Measurements from ENCODE around the gene TRNP1. TPM values are rescaled to one million over a fixed set of nuclear protein-coding genes. Genes with fewer than 3 reads are reported as not detected.
"Not testable (repeated sequence)": the region's sequence is repeated elsewhere in the genome, so short reads cannot be mapped to it uniquely, and the experiment has no call there.

The TRNP1 gene, protein sequence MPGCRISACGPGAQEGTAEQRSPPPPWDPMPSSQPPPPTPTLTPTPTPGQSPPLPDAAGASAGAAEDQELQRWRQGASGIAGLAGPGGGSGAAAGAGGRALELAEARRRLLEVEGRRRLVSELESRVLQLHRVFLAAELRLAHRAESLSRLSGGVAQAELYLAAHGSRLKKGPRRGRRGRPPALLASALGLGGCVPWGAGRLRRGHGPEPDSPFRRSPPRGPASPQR
- total RNA-seq, result 22.7 TPM

DNA sequence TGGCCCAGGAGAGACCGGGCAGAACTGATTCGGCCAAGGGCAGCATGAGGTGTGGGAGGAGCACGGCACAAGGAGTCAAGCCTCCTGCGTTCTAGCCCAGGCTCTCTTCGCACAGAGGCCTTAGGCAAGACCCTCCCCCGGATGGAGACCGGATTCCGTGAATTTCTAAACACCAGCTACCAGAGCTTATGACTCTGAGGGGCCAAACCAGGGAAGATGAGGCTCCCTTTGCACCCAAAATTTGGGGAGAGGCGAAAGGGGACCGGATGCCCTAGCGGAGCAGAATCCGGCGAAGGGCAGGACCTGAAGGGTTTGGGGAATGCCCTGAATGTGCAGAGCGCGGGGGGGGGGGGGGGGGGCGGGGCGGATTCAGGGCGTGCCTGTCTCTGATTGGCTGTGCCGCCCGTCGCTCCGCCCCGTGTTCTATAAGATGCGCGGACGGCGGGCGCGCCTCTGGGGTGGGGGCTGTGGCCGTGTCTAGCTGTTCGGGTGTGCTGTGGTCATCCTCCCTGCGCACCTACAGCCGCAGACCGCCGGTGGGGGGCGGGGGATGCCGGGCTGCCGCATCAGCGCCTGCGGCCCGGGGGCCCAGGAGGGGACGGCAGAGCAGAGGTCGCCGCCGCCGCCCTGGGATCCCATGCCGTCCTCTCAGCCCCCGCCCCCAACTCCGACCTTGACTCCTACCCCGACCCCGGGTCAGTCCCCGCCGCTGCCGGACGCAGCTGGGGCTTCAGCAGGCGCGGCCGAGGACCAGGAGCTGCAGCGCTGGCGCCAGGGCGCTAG is at the start of gene TRNP1:
Gene TRNP1 (plus strand): TSS at position 456 of the 783 bp plus-strand sequence. CDS start 95 bp downstream, at position 551.
- DNase-seq (ENCODE audit: low spot score), result peak; percentile 78
- intact Hi-C loops (cut with DNase I), result no loop called here
- ATAC-seq, result peak; percentile 62

DNA sequence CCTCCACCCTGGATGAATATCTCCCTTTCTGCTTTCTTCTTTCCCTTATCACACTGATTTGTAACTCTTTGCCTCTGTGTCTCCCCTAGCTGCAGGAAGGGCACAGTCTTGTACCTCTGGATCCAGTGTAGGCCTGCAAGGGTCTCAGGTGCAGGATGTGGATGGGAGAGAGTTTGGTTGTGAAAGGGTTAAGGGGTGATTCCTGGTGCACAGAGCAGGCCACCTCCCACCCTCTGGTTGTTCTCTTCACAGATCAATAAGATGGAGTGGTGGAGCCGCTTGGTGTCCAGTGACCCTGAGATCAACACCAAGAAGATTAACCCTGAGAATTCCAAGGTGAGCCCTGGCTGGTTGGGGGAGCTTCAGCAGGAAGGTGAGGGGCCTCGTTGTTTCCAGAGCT is 48.4 kb upstream of the TRNP1 start:
- intact Hi-C loops (cut with DNase I), result no loop called here
- DNase-seq (ENCODE audit: low spot score) (no peak), ATAC-seq (no peak)

DNA sequence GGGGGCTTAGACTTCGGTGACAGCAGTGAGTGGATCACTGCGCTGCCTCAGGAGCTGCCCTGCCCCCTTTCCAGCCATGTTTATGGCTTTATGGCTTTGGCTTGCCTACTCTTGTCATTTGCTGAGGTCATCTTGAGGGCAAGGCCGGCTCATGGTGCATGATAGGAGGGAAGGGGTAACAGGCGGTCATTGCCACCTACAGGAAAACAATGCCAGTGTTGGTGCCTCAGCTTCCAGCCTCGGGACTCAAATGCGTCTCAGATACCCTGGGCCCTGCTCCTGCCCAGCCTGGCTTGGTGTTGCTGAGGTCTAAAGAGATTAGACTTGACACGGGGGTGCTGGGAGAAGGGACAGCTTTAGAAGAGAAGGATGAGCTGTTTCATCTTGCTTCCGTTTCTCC is 47.8 kb upstream of the TRNP1 start:
- DNase-seq (ENCODE audit: low spot score), result no peak
- intact Hi-C loops (cut with DNase I), result no loop called here
- ATAC-seq, result no peak

DNA sequence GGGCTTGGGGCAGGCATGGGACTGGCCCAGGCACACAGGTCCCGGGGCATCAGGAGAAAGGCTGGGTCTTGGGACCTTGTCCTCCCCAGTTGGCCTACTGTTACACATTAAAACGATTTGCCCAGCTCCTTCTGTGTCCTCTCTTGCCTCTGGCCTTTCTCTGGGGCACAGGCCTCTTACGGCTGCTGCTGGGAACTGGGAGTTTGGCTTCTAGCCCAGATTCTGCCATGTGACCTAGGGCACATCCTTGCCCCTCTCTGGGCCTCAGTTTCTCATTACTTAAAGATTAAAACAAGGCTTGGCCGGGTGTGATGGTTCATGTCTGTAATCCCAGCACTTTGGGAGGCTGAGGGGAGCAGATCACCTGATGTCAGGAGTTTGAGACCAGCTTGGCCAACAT is 47.2 kb upstream of the TRNP1 start:
- DNase-seq (ENCODE audit: low spot score) (no peak), ATAC-seq (no peak)
- intact Hi-C loops (cut with DNase I), result no loop called here

DNA sequence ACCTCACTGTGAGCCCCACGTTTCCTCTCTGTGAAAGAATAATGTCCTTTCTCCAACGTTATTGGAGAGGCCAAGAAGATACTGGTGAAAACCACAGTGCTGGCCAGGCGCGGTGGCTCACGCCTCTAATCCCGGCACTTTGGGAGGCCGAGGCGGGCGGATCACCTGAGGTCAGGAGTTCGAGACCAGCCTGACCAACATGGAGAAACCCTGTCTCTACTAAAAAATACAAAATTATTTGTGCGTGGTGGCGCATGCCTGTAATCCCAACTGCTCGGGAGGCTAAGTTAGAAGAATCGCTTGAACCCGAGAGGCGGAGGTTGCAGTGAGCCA is 44.8 kb upstream of the TRNP1 start:
- intact Hi-C loops (cut with DNase I); ATAC-seq; DNase-seq (ENCODE audit: low spot score): not testable (repeated sequence)

DNA sequence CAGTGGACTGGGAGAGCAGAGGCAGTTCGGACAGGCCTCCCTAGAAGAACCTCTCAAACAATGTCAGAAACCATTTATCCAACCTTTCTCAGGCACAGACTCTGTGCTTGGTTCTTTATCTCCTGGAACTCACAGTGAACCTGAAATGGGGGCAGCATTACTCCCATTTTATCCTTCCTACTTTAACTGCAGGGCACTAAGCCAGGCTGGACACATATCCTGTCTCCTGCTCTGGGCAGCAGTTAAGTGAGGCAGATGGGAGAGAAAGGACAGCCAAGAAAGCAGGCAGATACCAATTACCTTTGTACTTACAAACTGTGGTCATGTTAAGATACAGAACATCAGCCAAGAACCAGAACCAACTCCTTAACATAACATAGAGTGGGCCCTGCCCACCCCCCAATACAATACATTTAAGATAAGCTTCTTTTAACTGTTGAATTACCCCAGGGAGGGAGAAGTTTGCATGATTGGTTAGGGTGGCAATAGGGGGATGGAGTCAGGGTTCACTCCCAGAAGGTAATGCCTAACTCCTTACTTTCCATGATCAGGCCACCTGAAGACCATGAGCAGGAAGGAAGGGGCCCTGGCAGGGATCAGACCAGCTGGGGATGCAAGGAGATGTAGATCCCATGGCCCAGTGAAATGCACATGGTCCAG is 44.1 kb upstream of the TRNP1 start:
- no peak for DNase-seq (ENCODE audit: low spot score)
- ATAC-seq, result no peak
- intact Hi-C loops (cut with DNase I), result no loop called here

DNA sequence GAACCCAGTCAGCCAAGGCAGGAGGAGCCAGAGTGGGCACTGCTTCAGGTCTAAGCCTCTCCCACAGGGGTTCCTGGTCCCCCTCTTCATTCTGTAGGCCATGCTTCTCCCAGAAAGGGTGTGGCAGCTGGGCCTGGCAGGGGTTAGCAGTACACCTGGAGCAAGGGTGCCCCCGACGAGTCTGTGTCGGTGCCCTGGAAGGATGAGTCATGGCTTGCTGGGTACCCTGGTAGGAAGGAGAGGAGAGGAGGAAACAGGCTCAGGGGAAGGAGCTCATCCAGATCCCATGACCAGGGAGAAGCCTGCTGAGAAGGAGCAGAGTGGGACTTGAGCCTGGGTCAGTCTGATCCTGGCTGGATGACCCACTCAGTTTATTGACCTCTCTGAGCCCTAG is 43.6 kb upstream of the TRNP1 start:
- DNase-seq (ENCODE audit: low spot score), result no peak
- intact Hi-C loops (cut with DNase I), result no loop called here
- no peak for ATAC-seq

DNA sequence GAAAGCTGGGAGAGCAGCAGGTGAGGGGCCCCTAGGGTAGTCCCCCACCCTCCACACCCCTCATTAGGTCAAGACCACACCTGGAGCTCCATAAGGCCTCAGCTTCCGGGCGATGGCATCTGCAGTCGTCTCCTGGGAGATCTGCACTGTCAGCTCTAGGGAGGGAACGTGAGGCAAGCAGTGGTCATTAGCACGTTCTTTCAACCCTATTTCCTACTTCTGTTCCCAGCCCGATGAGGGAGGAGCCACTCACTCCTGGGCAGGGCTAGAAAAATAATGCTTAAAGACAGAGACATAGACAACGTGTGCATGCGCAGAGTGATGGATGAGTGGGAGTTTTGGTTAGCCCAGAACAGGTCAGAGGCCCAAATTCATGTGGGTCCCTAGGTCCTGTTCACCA is 42.9 kb upstream of the TRNP1 start:
- DNase-seq (ENCODE audit: low spot score) (no peak), ATAC-seq (no peak)
- intact Hi-C loops (cut with DNase I), result no loop called here

DNA sequence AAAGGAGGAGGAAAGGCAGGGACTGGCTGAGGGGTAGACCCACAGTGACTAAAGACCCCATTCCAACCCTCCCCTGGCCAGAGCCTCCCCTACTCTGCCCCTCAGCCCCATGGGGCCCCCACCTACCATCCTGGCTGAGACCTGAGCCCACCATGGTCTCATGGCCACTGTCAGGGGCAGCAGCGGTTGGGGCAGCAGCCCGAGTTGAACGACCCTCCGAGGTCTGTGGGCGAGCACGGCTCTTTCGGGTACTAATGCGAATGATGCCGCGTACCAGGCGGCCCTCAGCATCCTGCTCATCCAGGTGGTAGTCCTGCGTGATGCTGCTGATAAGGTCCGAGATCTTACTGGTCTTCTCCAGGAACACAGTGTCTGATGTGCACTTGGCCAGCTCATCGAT is 42.3 kb upstream of the TRNP1 start:
- intact Hi-C loops (cut with DNase I), result no loop called here
- ATAC-seq (no peak), DNase-seq (ENCODE audit: low spot score) (no peak)

DNA sequence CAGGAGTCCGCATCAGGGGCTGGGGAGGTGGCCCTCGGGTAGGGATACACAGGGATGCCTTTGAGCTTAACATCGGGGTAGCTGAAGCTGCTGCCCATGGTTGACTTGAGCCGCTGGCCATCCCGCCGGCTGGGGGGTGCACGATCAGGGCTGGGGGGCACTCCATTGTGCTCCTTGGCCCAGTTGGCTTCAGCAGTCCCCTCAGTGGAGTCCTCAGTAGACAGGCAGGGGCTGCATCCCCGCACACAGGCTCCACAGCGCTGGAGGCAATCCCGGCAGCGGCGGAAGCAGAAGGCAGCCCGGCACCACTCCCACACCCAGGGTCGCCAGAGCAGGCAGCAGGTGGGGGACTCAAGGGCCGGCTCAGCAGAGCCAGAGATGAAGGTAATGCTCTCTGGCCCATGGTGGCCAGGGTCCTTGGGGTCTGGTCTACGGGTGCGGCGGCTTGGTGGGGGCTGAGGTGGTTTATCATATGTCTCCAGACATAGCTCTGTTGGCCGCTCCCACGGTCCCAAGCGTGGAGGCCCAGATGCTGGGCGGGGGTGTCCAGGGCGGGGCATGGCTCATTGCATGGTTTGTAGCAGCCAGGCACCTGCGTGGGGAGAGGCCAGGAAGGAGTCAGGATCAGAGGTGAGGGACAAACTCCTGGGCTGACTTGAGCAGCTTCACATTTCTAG is 41.5 kb upstream of the TRNP1 start:
- DNase-seq (ENCODE audit: low spot score), result no peak
- intact Hi-C loops (cut with DNase I), result no loop called here
- ATAC-seq, result no peak

DNA sequence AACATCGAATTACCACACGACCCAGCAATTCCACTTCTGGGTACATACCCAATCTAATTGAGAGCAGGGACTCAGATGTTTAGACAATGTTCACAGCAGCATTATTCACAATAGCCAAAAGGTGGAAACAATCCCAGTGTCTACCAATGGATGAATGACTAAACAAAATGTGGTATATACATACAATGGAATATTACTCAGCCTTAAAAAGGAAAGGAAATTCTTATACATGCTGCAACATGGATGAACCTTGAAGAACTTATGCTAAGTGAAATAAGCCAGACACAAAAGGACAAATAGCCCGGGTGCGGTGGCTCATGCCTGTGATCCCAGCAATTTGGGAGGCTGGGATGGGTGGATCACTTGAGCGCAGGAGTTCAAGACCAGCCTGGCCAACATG is 40.1 kb upstream of the TRNP1 start:
- ATAC-seq (no peak), DNase-seq (ENCODE audit: low spot score) (no peak)
- intact Hi-C loops (cut with DNase I), result no loop called here

DNA sequence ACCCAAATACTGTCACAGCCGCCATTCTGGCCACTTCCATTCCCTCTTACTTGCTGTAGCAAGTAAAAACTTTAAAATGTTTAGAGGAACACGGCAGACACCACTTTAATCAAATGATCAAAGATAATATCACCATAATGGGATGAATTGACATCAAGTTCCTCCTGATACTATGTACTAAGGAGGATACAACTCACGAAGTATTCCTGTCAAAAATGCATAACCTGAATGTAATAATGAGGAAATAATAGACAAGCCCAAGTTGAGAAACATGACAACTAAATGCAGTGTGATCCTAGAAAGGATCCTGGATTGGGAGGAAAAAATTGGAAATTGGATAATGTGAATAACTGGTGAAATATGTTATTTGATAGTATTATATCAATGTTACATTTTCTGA is 37.2 kb upstream of the TRNP1 start:
- intact Hi-C loops (cut with DNase I), result no loop called here
- ATAC-seq (no peak), DNase-seq (ENCODE audit: low spot score) (no peak)

DNA sequence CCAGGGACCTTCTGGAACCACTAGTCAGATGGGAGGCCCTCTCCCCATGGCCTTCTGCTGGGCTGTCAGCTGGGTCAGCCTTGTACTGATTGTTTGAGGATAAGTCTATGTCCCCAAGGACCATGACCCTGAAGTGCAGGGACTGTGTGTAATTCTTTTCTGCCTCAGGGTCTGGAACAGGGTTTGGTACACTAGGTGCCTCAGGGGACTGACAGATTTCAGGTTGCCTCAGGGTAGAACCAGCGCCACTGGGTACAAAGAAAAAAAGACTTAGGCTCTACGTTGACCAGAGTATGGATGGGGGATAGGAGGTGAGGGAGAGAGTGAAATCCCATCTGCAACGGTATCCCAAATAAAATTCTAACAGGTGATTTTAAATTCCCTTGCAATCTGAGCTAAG is 36.2 kb upstream of the TRNP1 start:
- intact Hi-C loops (cut with DNase I), result no loop called here
- DNase-seq (ENCODE audit: low spot score) (no peak), ATAC-seq (no peak)

DNA sequence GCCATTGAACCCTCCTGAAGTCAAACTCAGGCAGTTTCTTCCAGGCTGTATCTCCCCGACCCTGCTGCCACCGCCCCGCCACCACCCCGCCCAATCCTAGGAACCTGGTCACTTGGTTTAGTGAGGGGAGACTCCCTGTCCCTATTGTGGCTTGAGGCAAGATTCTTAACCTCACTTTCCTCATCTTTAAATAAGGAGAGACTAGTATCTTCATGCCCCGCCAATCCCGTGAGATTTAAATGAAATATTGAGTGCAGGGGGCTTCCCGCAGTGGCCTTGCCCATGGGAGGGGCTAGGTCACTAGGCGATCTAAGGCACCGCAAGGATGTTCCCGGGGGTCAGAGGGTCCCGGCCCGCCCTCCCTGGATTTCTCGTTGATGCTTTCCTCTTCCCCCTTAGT is 34.2 kb upstream of the TRNP1 start:
- intact Hi-C loops (cut with DNase I), result no loop called here
- ATAC-seq, result no peak
- DNase-seq (ENCODE audit: low spot score), result no peak

DNA sequence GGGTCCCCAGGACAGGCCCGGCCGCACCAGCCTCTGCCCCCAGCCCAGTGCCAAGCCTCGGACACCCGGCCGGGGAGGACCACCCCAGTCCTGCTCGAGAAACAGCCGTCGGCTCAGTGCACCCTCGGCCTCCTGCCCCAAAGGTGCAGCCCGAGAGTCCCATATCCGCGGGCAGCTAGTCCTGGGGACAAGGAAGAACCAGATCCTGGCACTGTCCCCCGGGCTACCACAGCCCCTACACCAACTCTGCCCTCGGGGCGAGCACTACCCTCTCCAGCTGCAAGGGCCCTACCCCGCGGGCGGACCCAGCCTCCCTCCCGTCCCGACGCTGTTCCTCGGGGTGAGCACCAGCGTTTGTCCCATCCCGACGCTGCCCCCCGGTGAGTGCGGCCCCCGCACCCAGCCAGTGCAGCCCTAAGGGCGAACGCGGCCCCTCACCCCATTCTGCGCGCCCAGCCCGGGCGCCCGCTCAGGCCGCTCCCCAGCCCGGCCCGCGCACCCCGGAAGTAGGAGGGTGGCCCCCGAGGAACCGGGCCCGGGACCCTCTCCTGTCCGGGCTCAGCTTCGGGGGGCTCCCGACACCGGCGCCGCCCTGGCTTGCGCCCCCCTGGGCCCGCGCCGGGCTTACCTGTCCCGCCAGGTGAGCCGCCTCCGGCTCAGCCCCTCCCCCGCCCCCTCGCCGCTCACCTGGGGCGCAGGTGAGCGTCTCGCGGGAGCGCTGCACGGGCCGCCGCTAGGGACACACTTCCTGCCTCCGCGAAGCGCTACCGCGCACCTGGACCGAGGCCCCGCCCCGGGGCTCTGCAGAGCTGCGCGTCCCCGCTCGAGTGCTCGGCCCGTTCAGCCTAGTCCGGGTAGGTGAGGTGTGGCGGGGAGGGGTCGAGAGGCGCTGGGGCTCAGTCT is 33.5 kb upstream of the TRNP1 start, which contains the start of gene KDF1:
Gene KDF1 (minus strand): TSS at position 747 of the 903 bp plus-strand sequence. CDS start 8,088 bp downstream, outside the sequence.
- ATAC-seq (no peak), DNase-seq (ENCODE audit: low spot score) (no peak)
- intact Hi-C loops (cut with DNase I), result no loop called here

DNA sequence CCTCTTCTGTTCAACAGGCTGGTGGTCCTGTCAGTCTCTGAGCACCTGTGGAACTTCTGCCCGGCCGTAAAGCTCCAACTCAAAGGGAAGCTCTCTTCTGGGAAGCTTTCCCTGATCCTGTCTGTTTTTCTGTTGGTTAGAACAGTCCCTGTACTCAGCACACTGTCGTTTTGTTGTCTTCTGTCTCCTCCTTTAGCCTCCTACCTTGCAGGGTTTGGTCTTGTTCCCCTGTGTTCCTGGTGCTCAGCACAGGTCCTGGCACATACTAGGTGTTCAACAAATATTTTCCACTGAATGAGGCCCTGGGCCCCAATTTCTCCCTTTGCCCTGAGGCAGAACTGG is 32.9 kb upstream of the TRNP1 start:
- ATAC-seq, result no peak
- DNase-seq (ENCODE audit: low spot score), result no peak
- intact Hi-C loops (cut with DNase I), result no loop called here

DNA sequence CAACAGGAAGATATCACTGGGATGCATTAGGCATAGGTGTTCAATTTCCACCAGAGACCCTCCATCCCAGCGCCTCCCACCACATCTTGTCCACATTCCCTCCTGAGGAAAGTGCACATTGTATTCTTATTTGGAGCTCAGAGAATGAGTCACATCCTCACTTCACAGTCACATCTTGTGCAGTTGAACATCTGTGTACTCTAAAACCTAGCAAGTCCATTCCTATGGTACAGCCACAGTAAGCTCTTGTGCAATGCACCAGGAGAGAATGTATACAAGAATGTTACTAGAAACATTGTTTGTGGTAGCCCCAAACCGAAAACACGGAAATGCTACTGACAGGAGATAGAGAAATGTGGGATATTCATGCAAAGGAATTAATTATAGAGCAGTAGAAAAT is 31.7 kb upstream of the TRNP1 start:
- DNase-seq (ENCODE audit: low spot score), result no peak
- ATAC-seq, result no peak
- intact Hi-C loops (cut with DNase I), result no loop called here

DNA sequence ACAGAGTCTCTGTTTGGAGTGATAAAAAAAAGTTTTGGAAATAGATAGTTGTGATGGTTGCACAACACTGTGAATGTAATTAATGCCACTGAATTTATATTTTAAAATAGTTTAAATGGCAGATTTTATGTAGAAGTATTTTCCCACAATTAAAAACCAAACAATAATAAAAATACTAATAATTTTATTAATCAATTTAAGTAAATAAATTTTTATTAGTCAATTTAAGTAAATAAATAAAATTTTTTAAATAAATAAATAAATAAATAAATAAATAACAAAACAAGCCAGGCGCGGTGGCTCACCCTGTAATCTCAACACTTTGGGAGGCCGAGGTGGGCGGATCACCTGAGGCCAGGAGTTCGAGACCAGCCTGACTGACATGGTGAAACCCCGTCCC is 28.3 kb upstream of the TRNP1 start:
- DNase-seq (ENCODE audit: low spot score) (no peak), ATAC-seq (no peak)
- intact Hi-C loops (cut with DNase I), result no loop called here

DNA sequence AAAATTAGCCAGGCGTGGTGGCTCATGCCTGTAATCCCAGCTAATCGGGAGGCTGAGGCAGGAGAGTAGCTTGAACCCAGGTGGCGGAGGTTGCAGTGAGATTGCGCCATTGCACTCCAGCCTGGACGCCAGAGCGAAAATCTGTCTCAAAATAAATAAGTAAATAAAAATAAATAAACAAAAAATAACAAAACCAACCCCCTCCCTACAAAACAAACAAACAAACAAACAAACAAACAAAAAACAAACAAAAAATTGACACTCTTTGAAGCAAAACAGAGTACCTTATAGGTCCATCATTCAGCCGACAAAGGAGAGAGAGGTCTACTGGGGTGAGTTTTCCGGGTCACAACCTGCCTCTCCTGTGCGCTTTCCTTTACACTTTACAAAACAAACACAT is 27.9 kb upstream of the TRNP1 start:
- no peak for ATAC-seq
- intact Hi-C loops (cut with DNase I), result no loop called here
- DNase-seq (ENCODE audit: low spot score), result no peak

Measured in sciatic nerve (tissue), 2 donors.